Epithelial cell of proximal tubule (primary cell): Measurements from ENCODE around the gene USP53. TPM values are rescaled to one million over a fixed set of nuclear protein-coding genes. Genes with fewer than 3 reads are reported as not detected.
"Not testable (repeated sequence)": the region's sequence is repeated elsewhere in the genome, so short reads cannot be mapped to it uniquely, and the experiment has no call there.

Experiments used
- DNase-seq: peaks from one replicate; pipeline ENCODE4 v3.0.0-alpha.2; 2011; ENCODE audit warnings: low read depth
- H3K4me3 ChIP-seq: 2 replicates; pipeline ENCODE4 v1.5.1; 2011; ENCODE audit warnings: low read depth, mild to moderate bottlenecking, low read length
- CTCF ChIP-seq: conservative IDR thresholded peaks from 2 replicates; pipeline ENCODE4 v1.5.1; 2012; ENCODE audit warnings: low read depth, mild to moderate bottlenecking, low read length
- total RNA-seq: library from RNA; depleted of rRNA; stranded (reverse); fragments of >200 nt; gene quantifications from 2 replicates; pipeline ENCODE4 v1.2.3, GENCODE V29; 2015

Gene USP53
- total RNA-seq, 1 donor from 2014 or later, result 48.9 TPM

- no peak overlapping the region for H3K4me3 ChIP-seq
- TF ChIP-seq CTCF, result no peak
- DNase-seq, result no peak
Measured at GRCh38 chr4:119243868-119244267, 31.4 kb downstream of the USP53 start.

- no peak overlapping the region for H3K4me3 ChIP-seq
- no peak for DNase-seq
- no peak for TF ChIP-seq CTCF
Measured at GRCh38 chr4:119244344-119244743, 31.8 kb downstream of the USP53 start.

- no peak for DNase-seq
- TF ChIP-seq CTCF, result no peak
- no peak overlapping the region for H3K4me3 ChIP-seq
Measured at GRCh38 chr4:119244832-119245231, 32.3 kb downstream of the USP53 start.

- no peak for TF ChIP-seq CTCF
- no peak overlapping the region for H3K4me3 ChIP-seq
- DNase-seq, result no peak
Measured at GRCh38 chr4:119246177-119246733, 33.7 kb downstream of the USP53 start.

- not testable (repeated sequence) for DNase-seq, H3K4me3 ChIP-seq
Measured at GRCh38 chr4:119251037-119251436, 38.5 kb downstream of the USP53 start.

GRCh38 chr4:119255223-119255622, 42.7 kb downstream of the USP53 start:
- not testable (repeated sequence) for H3K4me3 ChIP-seq, DNase-seq

GRCh38 chr4:119260528-119260927, 48.0 kb downstream of the USP53 start:
- no peak for DNase-seq
- H3K4me3 ChIP-seq, result no peak overlapping the region
- TF ChIP-seq CTCF, result no peak

GRCh38 chr4:119261986-119262385, 49.5 kb downstream of the USP53 start:
- no peak for DNase-seq
- no peak for TF ChIP-seq CTCF
- no peak overlapping the region for H3K4me3 ChIP-seq
